GM18951 (cell line): ENCODE data around the gene SLC2A4RG.

ENCODE experiments used
- POLR2A ChIP-seq: IDR thresholded peaks from 4 replicates; pipeline ENCODE4 v1.6.1; 2011; ENCODE audit warnings: mild to moderate bottlenecking; ENCODE audit not compliant: insufficient read length, insufficient read depth; ENCODE audit errors: extremely low read depth
- in situ Hi-C: fragments of 300-500 bp; cut with MboI; formaldehyde crosslinking; loops from one replicate; pipeline ENCODE4 v1.12.0; 2022; ENCODE audit warnings: low sequenced_read_pairs, mixed read lengths, inconsistent platforms; ENCODE audit not compliant: unreplicated experiment

SLC2A4RG gene

DNA sequence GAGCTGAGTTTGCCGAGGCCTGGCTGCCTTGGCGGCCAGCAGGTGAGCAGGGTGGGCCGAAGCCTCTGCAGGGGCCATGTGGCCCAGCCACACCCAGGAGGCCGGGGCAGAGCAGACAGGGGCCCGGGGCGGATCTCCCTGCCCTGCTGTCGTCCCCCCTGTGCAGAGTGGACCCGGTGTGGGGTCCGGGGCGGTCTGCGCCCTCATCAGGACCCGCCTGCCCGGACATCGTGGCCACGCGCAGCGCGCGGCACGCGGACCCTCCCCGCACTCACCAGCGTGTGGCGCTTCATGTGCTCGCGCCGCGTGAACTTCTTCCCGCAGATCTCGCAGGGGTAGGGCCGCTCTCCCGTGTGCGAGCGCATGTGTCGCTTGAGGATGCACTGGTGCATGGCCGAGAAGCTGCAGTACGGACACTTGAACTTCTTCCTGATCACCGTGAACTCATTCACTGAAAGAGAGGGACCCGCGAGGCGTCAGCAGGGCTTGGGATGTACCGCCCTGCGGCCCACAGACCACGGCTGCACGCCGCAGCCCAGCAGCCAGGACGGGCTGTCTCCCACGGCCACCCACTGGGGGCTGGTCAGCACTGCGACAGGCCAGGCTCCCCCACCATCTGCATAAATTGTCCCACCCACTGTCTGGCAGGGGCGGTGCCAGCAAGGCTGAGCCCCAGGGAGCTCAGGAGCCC lies 13.0 kb downstream of the SLC2A4RG start:
- TF ChIP-seq POLR2A, result no peak
- in situ Hi-C loops, result no loop called here

DNA sequence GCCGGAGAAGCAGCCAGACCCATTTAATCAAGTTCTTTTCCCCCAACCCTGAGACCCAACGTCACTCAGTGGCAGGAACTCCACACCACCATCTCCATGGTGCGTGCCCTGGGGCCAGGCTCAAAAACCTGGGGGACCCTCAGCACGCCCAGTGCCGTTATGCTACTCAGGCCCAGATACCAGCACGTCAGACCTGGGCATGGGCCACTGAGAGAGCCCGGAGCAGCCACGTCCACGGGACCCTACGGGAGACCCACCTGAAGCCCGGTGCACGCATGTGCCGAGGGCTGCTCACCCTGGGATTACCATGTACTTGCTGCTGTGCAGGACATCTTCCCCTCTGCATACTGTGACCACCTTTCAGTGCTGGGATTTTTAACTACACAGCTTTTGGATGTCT lies 13.8 kb downstream of the SLC2A4RG start:
- in situ Hi-C loops, result no loop called here
- no peak for TF ChIP-seq POLR2A

DNA sequence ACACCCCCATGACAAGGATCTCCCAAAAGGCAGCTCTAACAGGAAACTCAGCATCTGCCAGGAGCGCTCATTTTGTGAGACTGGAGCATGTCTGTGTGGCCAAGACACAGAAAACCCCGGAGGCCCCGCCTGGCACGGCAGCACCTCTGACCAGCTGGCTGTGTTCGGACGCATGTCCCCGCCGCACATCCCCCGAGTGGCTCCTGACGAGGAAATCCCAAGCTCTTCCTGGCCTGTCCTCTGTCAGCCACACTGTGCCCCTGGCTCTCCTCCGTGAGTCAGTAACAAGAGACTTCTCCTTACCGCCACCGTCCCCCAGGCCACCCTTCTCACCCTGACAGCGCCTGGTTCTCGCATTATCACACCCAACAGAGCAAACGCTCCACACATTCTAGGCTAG lies 14.4 kb downstream of the SLC2A4RG start:
- TF ChIP-seq POLR2A, result no peak
- in situ Hi-C loops, result no loop called here

DNA sequence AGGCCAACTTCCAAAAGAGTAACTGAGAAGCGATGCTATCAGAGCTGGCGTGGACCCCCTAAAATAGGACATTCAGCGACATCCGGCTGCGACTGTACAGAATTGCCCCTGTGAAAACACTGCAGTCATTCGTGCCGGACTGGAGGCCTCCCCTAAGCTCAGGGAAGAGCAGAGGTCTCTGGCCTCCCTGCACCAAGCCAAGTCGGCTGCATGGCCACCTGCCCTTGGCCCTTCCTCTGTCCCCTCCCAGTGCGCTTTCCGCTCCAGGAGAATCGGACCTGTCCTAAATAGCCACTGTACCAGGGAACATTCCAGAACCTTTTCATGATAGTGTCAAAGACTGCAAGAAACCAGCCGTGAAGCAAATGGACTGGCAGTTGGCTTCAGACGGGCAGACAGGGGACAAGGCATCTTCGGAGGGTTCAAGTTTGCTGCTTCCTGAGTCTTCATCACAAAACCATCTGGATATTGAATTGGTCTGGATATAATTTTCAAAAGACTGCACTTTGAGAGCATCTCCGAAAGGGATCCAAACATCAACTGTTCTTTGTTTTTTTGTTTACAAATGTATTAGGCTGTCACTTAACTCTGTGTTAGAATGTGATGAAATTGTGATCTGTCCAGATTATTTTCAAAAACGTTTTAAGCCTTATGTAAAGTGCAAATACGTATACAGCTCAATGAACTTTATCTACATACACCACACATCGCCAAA lies 16.5 kb downstream of the SLC2A4RG start:
- no peak for TF ChIP-seq POLR2A
- in situ Hi-C loops, result no loop called here

DNA sequence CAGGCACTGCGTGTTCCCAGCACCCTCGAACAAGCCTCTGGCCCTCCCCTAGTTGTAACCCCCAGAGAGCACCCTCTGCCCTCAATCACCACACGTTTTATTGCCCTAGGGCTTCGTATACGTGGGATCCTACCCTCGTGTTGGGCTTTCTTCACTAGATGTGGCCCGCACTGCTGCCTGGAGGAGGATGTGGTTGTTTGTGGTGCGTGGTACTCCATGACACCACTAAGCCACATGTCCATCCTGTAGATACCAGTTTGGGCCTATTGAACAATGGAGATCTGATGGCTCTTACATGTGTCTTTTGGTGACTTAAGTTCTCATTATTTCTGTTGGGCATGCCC lies 17.0 kb downstream of the SLC2A4RG start:
- in situ Hi-C loops, result no loop called here
- no peak for TF ChIP-seq POLR2A

DNA sequence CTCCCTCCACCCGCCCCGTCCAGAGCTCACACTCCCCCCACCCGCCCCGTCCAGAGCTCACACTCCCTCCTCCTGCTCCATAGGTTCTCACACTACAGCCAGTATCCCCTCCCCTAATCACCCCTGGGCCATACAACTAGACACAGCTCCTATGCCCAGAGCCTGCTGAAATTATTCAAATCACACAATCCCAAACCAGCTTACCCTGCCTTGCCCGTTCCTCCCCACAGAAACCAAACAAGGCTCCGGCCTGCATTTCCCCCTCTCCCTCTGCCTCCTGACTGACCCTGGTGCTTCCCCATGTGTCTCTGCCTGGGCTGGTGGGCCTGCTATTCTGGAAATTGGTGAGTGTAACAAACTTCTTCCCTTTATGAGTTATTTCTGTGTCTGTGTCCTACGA lies 18.6 kb downstream of the SLC2A4RG start:
- TF ChIP-seq POLR2A, result no peak

DNA sequence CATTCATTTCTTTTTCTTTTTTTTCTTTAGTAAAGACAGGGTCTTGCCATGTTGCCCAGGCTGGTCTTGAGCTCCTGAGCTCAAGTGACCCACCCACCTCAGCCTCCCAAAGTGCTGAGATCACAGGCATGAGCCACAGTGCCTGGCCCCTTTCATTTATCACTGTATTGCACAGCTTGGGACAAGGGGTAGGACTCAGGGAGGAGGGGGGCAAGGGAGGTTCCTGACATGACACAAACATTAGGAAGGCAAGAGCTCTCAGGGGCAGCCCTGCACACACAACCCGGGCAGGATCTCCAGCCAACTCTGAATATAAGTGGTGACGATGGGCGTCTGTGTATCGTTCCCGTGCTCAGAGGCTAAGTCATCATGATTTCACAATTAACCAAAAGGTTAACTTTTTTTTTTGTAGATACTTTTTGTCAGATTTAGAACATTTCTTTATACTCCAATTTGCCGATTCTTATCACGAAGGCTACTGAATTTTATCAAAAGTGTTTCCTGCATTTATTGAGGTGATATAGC lies 19.9 kb downstream of the SLC2A4RG start:
- no peak for TF ChIP-seq POLR2A
- in situ Hi-C loops, result no loop called here

More for the DNA sequence above, 18.6 kb downstream of the SLC2A4RG start:
- in situ Hi-C loops, result no loop called here

DNA sequence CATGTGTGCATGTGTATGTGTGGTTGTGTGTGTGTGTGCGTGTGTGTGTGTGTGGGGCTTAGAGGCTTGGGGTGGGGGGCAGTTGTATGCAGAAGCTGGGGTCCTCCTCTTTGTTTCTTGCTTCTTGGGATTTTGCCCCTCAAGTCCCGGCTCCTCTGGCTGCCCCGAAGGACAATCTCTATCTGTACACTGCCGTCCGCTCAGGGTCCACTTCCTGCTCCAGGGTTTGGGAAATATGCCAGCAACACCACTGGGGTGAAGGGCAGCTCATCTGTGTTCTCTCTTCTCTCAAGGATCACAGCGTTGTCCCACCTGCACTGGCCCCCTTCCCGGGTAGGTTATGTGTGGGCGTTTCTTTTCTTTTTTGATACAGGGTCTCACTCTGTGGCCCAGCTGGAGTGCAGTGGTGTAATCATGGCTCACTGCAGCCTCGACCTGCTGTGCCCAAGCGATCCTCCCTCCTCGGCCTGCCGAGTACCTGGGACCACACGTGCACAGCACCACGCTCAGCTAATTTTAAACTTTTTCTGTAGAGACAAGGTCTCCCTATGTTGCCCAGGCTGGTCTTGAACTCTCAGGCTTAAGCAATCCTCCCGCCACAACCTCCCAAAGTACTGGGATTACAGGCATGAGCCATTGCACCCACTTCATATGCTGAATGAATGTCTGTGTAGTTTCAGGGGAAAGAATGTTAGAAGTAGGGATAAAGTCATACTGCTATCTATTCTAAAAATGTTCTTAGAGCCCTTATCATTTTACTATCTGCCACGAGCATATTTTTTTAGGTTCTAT lies 25.7 kb downstream of the SLC2A4RG start:
- in situ Hi-C loops, result no loop called here
- TF ChIP-seq POLR2A, result no peak

DNA sequence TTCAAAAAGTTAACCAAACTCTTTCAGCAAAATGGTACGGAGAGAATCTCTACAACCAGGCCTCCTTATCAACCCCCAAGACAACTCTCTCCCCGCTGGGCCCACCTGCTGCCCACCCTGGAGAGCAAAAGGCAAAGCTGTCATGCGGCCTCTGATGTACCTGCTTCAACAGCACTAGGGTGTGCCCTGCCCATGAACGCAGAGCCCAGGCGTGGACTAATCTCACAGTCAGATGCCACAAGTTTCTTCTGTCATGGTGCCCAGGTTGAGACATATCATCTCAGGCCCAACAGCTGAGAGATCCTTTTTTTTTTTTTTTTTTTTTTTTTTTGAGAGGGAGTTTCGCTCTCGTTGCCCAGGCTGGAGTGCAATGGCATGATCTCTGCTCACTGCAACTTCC lies 26.3 kb downstream of the SLC2A4RG start:
- in situ Hi-C loops, result no loop called here
- TF ChIP-seq POLR2A, result no peak

DNA sequence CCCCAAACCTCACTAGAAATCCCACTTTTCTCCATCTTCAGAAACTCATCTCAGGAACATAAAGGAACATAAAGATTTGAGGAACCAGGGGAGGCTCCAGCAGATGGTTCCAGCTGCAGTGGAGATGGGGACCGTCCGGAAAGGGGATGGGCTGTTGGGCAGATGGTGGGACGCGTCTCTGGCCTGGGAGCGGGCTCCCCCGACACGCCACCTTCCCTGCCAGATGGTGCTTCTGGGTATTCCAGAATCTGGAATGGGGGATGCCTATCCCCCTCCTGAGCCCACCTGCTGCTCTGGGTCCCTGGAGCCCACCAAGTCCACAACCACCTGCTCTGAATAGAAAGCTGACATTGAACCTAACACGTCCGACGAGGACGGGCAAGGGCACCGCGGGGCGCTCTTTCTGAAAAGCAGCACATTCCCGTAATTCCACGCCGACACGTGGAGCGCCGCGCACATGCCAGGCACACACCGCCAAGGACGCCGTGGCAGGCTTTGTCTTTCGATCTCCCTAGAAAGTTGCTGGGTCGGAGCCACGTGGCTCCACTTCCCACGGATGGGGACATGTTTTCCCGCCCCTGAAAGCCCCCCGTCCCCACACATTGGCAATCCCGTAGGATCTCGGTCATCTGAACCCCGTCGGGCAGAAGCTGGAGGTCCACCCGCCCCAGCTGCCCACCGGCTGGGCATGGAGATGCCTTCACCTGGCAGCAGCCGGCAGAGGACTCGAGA lies 27.3 kb downstream of the SLC2A4RG start:
- TF ChIP-seq POLR2A, result no peak
- in situ Hi-C loops, result no loop called here

DNA sequence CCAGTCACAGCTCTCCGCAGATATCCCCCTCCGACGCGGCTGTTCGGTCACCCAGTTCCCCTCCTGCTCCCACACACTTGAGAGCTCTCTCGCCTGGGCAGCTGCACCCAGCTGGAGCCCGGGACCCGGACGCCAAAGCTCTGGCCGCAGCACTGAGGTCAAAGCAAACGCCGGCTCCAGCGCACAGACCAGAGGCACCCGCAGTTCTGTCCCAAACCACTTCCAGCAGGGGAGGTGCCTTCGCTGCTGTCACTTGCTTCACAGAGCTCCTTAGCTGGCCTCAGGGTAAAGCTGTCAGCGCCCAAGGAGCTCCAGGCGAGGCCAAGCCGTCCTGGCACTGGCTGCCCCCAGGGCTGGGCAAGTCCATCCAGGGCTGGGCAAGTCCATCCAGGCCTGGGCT lies 27.9 kb downstream of the SLC2A4RG start:
- in situ Hi-C loops, result no loop called here
- TF ChIP-seq POLR2A, result no peak

DNA sequence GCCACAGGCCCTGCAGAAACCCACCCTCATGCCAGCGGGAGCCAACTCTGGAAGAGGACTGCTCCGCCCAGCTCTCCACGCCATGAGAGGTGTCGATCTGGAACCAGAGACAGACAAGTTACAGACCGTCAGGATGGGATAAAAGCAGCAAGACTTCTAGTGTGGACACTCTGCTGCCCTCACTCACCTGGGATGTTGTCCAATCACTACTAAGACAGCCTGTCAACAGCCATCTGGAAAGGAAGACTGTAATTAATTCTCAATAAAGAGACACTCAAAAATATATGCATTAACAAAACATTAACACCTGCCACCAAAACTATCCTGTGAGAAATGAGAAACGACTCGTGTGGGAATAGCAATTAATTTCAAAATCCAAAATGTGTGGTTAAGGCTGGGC lies 28.3 kb downstream of the SLC2A4RG start:
- in situ Hi-C loops, result no loop called here
- TF ChIP-seq POLR2A, result no peak

DNA sequence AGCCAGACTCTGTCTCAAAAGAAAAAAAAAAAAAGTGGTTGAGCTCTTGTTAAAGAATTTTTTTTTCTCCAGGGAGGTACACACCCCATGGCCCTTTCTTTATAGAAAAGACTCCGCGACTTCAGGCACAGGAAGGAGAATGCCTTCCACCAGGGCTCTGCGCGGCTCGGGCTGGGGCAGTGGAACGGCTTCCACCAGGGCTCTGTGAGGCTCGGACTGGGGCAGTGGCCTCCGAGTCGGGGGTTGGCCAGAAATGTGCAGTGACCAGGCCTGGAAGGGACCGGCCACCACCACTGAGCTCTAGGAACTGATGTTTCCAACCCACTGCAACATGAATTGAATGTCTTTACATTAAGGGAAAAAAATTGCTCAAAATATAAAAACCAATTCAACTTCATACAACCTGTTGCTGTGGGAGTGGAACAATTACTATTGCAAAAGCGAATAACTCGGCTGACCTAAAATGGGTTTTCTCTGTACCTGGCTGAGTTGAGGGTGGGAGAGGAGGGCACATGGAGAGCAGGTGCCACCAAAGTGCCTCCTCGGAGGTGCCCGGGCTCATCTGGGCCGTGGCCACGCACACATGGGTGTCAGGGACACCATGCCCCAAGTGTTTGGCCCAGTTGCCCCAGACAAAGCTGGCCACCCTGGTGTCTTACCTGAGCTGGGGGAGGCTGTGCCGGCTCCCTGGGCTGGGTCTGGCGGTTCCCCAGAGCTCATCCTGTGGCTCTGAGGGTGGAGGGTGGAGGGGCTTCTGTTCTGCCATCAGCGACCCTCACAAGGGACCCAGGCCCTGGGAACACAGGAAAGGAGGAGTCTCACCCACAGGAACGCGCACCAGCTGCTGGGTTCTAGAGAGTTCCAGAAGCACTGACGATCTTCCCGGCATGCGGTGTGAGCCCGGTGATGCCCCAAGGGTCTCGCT lies 29.3 kb downstream of the SLC2A4RG start:
- in situ Hi-C loops, result no loop called here
- no peak for TF ChIP-seq POLR2A
